H1 (cell line): ENCODE measurements around the gene EIF4EBP3. TPM values are rescaled to one million over a fixed set of nuclear protein-coding genes. Genes with fewer than 3 reads are reported as not detected.

ENCODE experiments used
- BACH1 ChIP-seq: IDR thresholded peaks from 2 replicates; pipeline ENCODE4 v1.6.1; 2012; ENCODE audit warnings: low read length, improper control_type of control experiment
- CBX8 ChIP-seq: fragments of 300-800, 300-1000 bp; sonication (generic); IDR thresholded peaks from 2 replicates; pipeline ENCODE4 v1.7.1; 2016; ENCODE audit warnings: low read depth, low read length, borderline replicate concordance
- CREB1 ChIP-seq: IDR thresholded peaks from 2 replicates; pipeline ENCODE4 v1.6.1; 2012; ENCODE audit warnings: inconsistent platforms
- EP300 ChIP-seq, 2 experiments: IDR thresholded peaks; 1 replicate in 1 of 2; 2 replicates in 1 of 2; pipeline ENCODE4 v1.6.1; 2011 to 2012; ENCODE audit warnings: low read depth in 2 of 2, low read length in 2 of 2, mild to moderate bottlenecking in 2 of 2, borderline replicate concordance in 1 of 2, inconsistent platforms in 1 of 2, moderate library complexity in 1 of 2
- HDAC2 ChIP-seq, 2 experiments: fragments of 300-600 bp in 1 of 2; sonication (generic) in 1 of 2; IDR thresholded peaks; 2 replicates each; pipeline ENCODE4 v1.6.1; 2011 to 2012; ENCODE audit warnings: low read depth in 2 of 2, low read length in 2 of 2, mild to moderate bottlenecking in 2 of 2, moderate library complexity in 2 of 2, borderline replicate concordance in 1 of 2, inconsistent platforms in 1 of 2
- JUN ChIP-seq: IDR thresholded peaks from 2 replicates; pipeline ENCODE4 v1.6.1; 2011; ENCODE audit warnings: low read depth, mild to moderate bottlenecking, improper control_type of control experiment, low read length
- NRF1 ChIP-seq: IDR thresholded peaks from 2 replicates; pipeline ENCODE4 v1.6.1; 2011; ENCODE audit warnings: mild to moderate bottlenecking, low read depth, low read length, improper control_type of control experiment
- POLR2AphosphoS5 ChIP-seq: IDR thresholded peaks from 2 replicates; pipeline ENCODE4 v1.6.1; 2011; ENCODE audit warnings: low read depth, low read length
- POU5F1 ChIP-seq: IDR thresholded peaks from 2 replicates; pipeline ENCODE4 v1.6.1; 2011; ENCODE audit warnings: low read depth, mild to moderate bottlenecking, low read length, moderate library complexity
- RAD21 ChIP-seq, 2 experiments: IDR thresholded peaks in 1 of 2; conservative IDR thresholded peaks in 1 of 2; 2 replicates each; pipeline ENCODE4 v1.6.1; 2011; ENCODE audit warnings: low read depth in 2 of 2, low read length in 2 of 2, improper control_type of control experiment in 1 of 2, inconsistent platforms in 1 of 2, mild to moderate bottlenecking in 1 of 2, moderate library complexity in 1 of 2
- RFX5 ChIP-seq: IDR thresholded peaks from 2 replicates; pipeline ENCODE4 v1.6.1; 2011; ENCODE audit warnings: low read depth, low read length, improper control_type of control experiment, borderline replicate concordance
- SAP30 ChIP-seq: fragments of 300-600 bp; sonication (generic); IDR thresholded peaks from 2 replicates; pipeline ENCODE4 v1.7.1; 2012; ENCODE audit warnings: low read length, moderate library complexity, mild to moderate bottlenecking, inconsistent platforms; ENCODE audit not compliant: insufficient read depth, insufficient replicate concordance
- SIN3A ChIP-seq, 2 experiments: IDR thresholded peaks in 1 of 2; conservative IDR thresholded peaks in 1 of 2; 2 replicates each; pipeline ENCODE4 v1.6.1; 2011 to 2012; ENCODE audit warnings: low read length in 2 of 2, improper control_type of control experiment in 1 of 2, low read depth in 1 of 2, mild to moderate bottlenecking in 1 of 2
- SP1 ChIP-seq: IDR thresholded peaks from 2 replicates; pipeline ENCODE4 v1.6.1; 2011; ENCODE audit warnings: low read depth, low read length
- SP4 ChIP-seq: IDR thresholded peaks from 2 replicates; pipeline ENCODE4 v1.6.1; 2012; ENCODE audit warnings: low read length, inconsistent platforms
- SUZ12 ChIP-seq: fragments of 200-600 bp; sonication (generic); IDR thresholded peaks from 2 replicates; pipeline ENCODE4 v1.6.1; 2012; ENCODE audit warnings: mild to moderate bottlenecking, inconsistent platforms, low read length, moderate library complexity, mixed read lengths
- TCF12 ChIP-seq: IDR thresholded peaks from 2 replicates; pipeline ENCODE4 v1.6.1; 2011; ENCODE audit warnings: low read depth, mild to moderate bottlenecking, low read length
- TEAD4 ChIP-seq: IDR thresholded peaks from 2 replicates; pipeline ENCODE4 v1.6.1; 2012; ENCODE audit warnings: low read depth, low read length, inconsistent platforms, mixed read lengths
- YY1 ChIP-seq: IDR thresholded peaks from 2 replicates; pipeline ENCODE4 v1.6.1; 2011; ENCODE audit warnings: low read depth, mild to moderate bottlenecking, low read length
- polyA plus RNA-seq, 7 experiments: library from polyadenylated mRNA; depleted of rRNA in 3 of 7; stranded (reverse) in 5 of 7; unstranded in 2 of 7; fragments of >200 nt in 5 of 7; fragments of 200-250 nt in 2 of 7; gene quantifications; 1 replicate in 5 of 7; 2 replicates in 1 of 7; 4 replicates in 1 of 7; pipeline versions ENCODE4 v1.2.1 to v1.2.3, GENCODE V29; 2011 to 2013; ENCODE audit warnings: missing spikeins in 2 of 7, mixed read lengths in 2 of 7
- total RNA-seq: library from RNA; stranded (reverse); fragmentation: NEBNext Ultra II Directional; extraction: Animal tissue kit (Norgen Biotek cat#: 25700); gene quantifications from 2 replicates; pipeline ENCODE4 v1.2.1, GENCODE V29; 2021
- TF ChIP-seq, protein P1 (sequence below): IDR thresholded peaks from 2 replicates; pipeline ENCODE4 v1.6.1; 2011; ENCODE audit warnings: low read length, improper control_type of control experiment
- TF ChIP-seq, protein P2 (sequence below): IDR thresholded peaks from 2 replicates; pipeline ENCODE4 v1.6.1; 2011; ENCODE audit warnings: low read depth, mild to moderate bottlenecking, low read length; ENCODE audit not compliant: insufficient read depth

Gene EIF4EBP3
- total and polyA plus RNA-seq, 2 of the 8 experiments (the other 6 are each of a cell fraction or from before 2014, with no cell fraction given), result 11.1 to 11.7 TPM

DNA sequence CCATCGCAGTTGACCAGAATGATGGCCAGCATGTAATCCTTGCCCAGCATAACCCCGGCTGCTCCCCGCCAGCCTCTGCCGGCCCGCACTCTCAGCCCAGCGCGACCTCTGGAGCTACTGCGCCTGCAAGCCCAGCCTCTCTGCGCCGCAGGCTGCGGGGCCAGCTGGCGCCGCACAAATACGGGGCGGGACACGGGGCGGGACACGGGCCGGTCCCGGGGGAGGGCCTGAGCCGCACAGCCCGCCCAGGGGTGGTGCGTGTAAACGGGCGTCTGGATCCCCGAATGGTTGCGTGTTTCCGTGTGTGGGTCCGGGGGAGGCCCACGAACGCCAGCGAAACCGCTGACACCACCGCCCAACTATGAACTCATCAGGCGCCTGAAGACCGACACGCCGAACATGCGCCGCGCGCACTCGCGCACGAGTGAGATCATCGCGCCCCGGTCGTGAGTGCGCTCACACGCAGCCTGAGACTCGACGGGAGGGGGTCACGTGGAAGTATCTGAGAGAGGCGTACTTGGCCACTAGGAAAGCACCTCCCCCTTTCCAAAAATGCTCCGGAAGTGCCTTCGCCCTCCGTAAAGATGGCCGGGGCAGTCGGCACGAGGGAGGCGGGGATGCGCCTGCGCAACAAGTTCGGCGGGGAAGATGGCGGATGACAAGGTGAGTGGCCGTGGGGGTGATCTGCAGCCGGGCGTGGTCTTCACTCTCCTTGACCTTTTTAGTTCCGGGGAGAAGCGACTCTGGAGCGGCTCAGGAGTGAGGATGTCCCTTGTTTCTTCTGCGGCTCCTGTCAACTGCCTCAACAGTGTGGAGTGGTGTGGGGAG lies 16.9 kb downstream of the EIF4EBP3 start, which contains the start of the genes APBB3 and SLC35A4 (continued):
- TF ChIP-seq RFX5 (no peak), SAP30 (peak; percentile 85), CREB1 (peak; percentile 96), SUZ12 (peak; percentile 79; the same call in 1 of the 2 replicates), POU5F1 (no peak), RAD21 (IDR thresholded peaks at IDR 0.05 in 1 of 2, conservative IDR thresholded peaks at IDR 0.05 in 1 of 2; ENCODE audit: low read depth in 2 of 2, low read length in 2 of 2) (peak in 1 of 2 experiments; percentile 7; a peak in 1 of 4 replicates), JUN (no peak), SP4 (peak; percentile 83; the same call in 1 of the 2 replicates), SIN3A (conservative IDR thresholded peaks at IDR 0.05 in 1 of 2, IDR thresholded peaks at IDR 0.05 in 1 of 2; ENCODE audit: low read depth in 1 of 2, low read length in 2 of 2) (peak; percentile 20 to 54; a peak in 2 of 4 replicates), TEAD4 (0 out of 2 replicates have a peak, but pooled peaks have one; percentile 7), POLR2AphosphoS5 (peak; percentile 75), BACH1 (peak; percentile 99), YY1 (peak; percentile 97), CBX8 (no peak), HDAC2 (IDR thresholded peaks at IDR 0.05; ENCODE audit: borderline replicate concordance in 1 of 2, low read depth in 2 of 2, low read length in 2 of 2) (peak; percentile 100), NRF1 (peak; percentile 95), TCF12 (no peak), SP1 (peak; percentile 10; the same call in 1 of the 2 replicates), EP300 (IDR thresholded peaks at IDR 0.05; ENCODE audit: borderline replicate concordance in 1 of 2, low read depth in 2 of 2, low read length in 2 of 2) (no peak)
- TF ChIP-seq, protein P1, sequence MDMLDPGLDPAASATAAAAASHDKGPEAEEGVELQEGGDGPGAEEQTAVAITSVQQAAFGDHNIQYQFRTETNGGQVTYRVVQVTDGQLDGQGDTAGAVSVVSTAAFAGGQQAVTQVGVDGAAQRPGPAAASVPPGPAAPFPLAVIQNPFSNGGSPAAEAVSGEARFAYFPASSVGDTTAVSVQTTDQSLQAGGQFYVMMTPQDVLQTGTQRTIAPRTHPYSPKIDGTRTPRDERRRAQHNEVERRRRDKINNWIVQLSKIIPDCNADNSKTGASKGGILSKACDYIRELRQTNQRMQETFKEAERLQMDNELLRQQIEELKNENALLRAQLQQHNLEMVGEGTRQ, result peak; percentile 68
- TF ChIP-seq, protein P2, sequence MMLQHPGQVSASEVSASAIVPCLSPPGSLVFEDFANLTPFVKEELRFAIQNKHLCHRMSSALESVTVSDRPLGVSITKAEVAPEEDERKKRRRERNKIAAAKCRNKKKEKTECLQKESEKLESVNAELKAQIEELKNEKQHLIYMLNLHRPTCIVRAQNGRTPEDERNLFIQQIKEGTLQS, result 0 out of 2 replicates have a peak, but pooled peaks have one; percentile 30
